Measurements from ENCODE around the gene DMAP1. TPM values are rescaled to one million over a fixed set of nuclear protein-coding genes. Genes with fewer than 3 reads are reported as not detected.

The DMAP1 gene
- total RNA-seq, 1 experiment from 2014 or later, result 8.8 TPM

DNA sequence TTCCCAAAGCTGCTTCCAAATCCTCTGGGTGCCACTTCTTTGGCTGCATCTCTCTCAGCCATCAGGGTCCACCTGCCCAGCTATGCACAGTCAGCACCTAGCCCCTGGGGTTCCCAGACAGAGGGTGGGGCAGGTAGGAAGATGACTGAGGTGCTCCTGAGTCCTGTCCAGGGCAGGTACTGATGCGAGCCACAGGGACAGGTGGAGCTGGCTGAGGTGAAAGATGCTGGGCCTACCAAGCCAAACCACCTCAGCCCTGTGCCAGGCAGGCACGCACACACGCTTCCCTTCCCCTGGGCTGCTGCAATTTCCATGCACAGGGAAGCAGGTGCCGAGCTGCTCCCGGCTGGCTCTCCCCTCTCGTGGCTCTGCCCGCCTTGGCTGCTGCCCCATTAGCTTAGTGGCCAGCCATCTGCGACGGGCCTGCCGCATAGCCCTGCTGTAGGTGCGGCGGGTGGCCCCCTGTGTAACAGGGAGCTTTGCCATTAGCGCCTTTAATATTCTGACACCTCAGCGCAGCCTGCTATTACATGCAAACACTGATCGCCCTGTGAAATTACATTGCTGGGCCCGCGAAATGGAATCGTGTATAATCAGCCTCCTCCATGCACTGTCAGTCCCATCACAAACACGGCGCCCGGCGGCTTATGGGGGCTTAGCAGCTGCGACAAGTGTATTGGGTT is 38.9 kb downstream of the DMAP1 start:
- DNase-seq (ENCODE audit: low read depth), result no peak

DNA sequence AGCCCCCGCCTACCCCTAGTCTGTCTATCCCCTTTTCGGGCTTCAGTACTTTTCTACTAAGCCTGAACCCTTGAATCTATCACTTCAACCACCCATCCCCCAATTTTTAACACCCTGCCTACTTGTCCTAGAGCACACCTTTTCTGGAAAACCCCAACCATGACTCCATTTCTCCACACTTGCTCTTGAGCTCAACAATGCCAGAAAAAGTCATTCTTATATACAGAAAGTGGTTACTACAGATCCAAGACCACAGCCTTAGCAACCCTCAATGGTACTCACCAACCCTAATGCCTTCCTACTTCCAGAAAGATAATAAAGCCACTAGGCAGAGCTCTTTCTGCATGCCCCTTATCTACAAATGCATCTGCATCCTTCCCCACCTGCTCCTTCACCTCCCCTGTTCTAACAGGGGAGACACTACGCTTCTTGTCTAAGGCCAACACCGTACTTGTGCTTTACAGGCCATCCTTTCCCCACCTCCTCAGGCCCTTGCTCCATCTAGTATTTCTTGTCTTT is 41.2 kb downstream of the DMAP1 start:
- DNase-seq (ENCODE audit: low read depth), result no peak

GRCh38 chr1:44256762-44257554 is 43.7 kb downstream of the DMAP1 start:
- DNase-seq (ENCODE audit: low read depth), result no peak

DNA sequence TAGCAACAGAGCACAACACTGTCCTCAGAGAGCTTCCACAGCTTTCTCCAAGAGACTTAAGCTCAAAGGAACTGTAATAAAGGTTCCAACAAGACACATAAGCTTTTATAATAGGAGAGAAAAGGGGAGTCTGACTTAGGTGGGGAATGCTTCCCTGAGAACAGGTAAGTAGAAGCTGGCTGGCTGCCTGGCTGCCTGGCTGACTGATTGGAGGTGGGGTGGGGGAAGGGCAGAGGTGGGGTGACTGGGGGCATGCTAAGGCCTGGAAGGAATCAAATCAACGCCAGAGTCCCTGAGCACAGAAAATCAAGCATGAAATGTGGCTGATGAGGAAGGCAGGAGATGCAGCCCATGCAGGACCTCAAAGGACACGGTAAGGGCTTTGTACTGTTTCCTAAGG is 45.8 kb downstream of the DMAP1 start:
- no peak for DNase-seq (ENCODE audit: low read depth)

DNA sequence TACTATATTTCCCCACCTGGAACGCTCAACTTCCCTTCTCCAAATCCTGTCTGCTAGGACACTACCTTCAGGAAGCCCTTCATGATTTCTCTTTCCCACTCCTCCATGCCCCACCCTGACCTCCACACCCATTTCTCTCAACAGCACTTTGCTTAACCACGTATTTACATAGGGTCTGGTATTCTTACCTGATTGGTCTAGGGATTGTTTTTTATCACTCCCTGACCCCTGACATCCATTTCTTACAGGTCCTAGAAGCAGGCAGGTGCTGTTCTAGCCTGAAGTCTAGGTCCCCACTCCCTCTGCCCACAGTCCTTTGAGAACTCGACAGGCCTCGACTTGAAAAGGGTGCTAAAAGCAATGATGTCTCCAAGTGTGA is 47.5 kb downstream of the DMAP1 start:
- DNase-seq (ENCODE audit: low read depth), result no peak

GRCh38 chr1:44261171-44261817 is 48.0 kb downstream of the DMAP1 start:
- DNase-seq (ENCODE audit: low read depth), result no peak

DNA sequence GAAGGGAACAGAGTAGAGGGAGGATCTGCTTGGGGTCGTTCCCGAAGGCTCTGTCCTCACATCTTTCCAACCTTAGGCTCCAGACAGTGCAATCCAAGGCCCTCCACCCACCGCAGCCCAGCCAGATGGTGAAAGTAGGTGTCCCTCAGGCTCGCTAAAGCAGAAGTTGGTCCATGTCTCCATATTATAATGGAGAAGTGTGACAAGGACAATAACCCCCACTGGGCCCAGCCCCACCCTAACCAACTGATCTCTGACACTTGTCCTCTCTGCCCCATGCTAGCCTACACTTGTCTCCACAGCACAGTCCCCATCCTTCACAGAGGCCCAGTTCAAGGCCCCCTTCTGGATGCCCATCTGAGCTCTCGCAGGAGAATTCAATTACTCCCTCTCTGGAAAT is 48.7 kb downstream of the DMAP1 start:
- no peak for DNase-seq (ENCODE audit: low read depth)

- no peak for DNase-seq (ENCODE audit: low read depth)
Observed at GRCh38 chr1:44262414-44262813, 49.1 kb downstream of the DMAP1 start.

- DNase-seq (ENCODE audit: low read depth), result no peak
Observed at GRCh38 chr1:44262816-44263567, 49.7 kb downstream of the DMAP1 start.

- no peak for DNase-seq (ENCODE audit: low read depth)
Observed at GRCh38 chr1:44263568-44264450, 50.5 kb downstream of the DMAP1 start.

DNA sequence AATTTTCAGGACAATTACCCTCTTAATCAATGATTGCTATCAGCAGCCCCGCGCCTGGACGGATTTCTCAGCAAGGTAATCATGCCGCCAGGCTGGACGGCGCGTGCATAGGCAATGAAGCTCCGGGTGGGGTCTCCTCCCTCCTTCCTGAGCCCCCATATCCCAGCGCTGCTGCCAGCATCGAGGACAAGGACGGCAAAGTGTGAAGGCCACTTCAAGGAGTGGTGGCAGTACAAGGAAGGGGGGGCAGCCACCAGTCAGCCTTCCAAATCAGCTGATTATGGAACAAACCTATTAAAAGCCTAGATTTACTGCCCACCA is 51.1 kb downstream of the DMAP1 start:
- no peak for DNase-seq (ENCODE audit: low read depth)

DNA sequence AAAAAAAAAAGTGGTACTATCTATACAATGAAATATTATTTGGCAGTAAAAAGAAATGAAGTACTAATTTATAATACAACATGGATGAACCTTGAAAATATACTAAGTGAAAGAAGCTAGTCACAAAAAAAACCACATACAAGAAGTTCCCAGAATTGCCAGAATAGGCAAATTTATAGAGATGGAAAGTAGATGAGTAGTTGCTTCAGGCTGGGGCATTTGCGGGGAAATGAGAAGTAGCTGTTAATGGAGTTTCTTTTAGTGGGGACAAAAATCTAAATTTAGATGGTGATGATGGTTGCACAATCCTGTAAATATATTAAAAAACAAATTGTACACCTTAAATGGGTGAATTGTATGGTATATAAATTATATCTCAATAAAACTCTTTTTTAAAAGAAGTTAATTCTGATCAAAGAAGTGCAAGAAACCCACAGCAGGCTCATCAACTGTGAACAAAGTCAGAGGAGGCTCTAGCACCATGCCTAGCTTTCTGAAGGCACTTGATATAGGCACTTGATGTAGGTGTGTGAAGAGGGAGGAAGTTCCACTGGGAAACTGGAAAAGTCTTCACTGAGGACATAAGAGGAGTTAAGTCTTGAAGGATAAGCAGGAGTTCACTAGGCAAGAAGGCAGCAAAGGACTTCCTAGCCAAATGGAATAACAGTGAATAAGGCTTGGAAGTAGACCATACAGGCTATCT is 52.5 kb downstream of the DMAP1 start:
- DNase-seq (ENCODE audit: low read depth), result no peak

DNA sequence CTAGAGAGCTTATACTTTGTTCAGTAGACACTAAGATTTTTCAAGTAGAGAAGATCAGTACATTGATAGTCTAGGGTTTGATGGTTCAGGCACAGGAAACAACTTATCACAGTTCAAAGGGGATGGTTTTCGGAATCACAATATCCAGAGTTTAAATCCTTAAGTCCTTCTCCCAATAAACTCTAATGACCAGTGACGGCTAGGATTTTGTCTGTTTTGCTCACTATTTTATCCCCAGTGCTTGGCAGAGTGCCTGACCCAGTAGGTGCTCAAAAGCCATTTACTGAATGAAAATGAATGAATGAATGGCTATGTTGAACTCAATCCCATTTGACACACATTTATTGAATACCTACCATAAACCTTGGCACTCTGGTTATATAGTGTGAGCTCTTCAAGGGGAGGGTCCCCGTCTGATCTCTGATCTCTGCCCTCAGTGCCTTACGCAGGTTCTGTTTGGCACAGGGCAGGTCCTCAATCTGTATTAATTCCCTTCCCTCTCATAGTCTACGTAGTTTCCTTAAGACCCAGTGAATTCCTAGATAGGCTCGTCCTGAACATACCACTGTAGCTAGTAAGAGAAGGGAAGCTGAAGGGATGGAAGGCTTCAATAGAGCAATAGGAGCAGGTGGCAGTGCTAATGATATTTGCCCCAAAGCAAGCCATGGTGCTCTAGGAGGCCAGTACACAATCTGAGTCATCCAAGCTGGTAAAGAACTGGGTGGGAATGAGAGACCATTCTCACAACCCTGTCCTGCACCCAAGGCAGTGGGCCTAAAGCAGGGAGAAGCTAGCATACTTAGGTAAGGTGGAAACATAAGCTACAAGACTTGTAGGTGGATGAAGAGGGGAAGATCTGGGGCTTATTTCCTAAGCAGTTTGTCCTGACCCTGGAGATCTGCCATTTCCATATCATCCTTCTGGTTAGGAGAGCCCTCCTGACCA is 53.4 kb downstream of the DMAP1 start:
- DNase-seq (ENCODE audit: low read depth), result no peak

DNA sequence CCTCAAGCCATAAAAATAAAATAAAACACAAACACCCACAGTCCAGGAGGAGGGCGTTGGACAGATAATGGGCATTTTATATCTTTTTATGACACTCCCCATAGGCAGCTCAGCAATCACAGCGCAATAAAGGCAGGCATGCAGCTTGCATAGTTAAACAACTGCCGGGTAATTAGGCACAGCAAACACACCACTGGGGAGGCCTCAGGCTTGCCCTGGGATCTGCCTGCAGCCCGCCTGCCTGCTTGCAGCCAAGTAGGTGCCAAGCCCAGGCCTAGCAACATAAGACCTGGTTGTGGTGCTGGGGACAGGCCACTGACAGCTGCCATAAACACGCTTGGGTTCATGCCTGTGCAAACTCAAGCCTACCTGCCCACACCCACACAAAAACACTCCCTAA is 54.2 kb downstream of the DMAP1 start:
- DNase-seq (ENCODE audit: low read depth), result no peak

DNA sequence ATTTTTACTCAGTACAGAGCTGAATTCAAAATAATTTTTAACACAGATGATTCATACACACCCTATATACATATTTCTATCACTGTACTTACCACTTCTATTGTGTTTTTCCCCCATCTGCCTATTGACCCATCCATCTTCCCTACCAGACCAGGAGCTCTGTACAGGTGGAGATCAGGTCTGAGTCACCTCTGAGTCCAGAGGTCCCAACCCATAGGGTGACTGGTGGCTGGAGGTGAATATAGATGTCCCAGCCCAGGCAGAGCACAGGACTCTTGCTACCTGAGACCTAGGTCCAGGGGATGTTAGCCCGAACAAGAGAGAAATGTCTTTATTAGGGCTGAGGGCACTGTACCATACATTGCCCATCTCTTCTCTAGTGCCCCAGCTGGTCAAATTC is 54.8 kb downstream of the DMAP1 start:
- DNase-seq (ENCODE audit: low read depth), result no peak
